Neuronal stem cell (in vitro differentiated cells): Measurements from ENCODE around the gene MECP2.

Experiments
- DNase-seq: peaks from one replicate; pipeline ENCODE4 v3.0.0-alpha.2; 2013; ENCODE audit warnings: low spot score
- H2AFZ ChIP-seq: one replicate; pipeline ENCODE4 v1.6.1; 2013; ENCODE audit warnings: mild to moderate bottlenecking, low read length, inconsistent platforms
- H2AK5ac ChIP-seq: 2 replicates; pipeline ENCODE4 v1.6.1; 2013; ENCODE audit warnings: low read depth, mild to moderate bottlenecking, inconsistent platforms, low read length, moderate library complexity, mixed read lengths
- H2BK120ac ChIP-seq: 2 replicates; pipeline ENCODE4 v1.6.1; 2013; ENCODE audit warnings: low read depth, mild to moderate bottlenecking, inconsistent platforms, low read length, moderate library complexity, mixed read lengths
- H2BK12ac ChIP-seq: one replicate; pipeline ENCODE4 v1.6.1; 2013; ENCODE audit warnings: low read length, inconsistent platforms
- H2BK15ac ChIP-seq: 2 replicates; pipeline ENCODE4 v1.6.1; 2013; ENCODE audit warnings: mild to moderate bottlenecking, low read length, inconsistent platforms, mixed read lengths
- H2BK5ac ChIP-seq: one replicate; pipeline ENCODE4 v1.6.1; 2013; ENCODE audit warnings: inconsistent platforms, mild to moderate bottlenecking, low read length, moderate library complexity
- H3K14ac ChIP-seq: one replicate; pipeline ENCODE4 v1.6.1; 2013; ENCODE audit warnings: low read length, inconsistent platforms
- H3K18ac ChIP-seq: 2 replicates; pipeline ENCODE4 v1.6.1; 2013; ENCODE audit warnings: low read length, inconsistent platforms
- H3K23ac ChIP-seq: 2 replicates; pipeline ENCODE4 v1.6.1; 2013; ENCODE audit warnings: low read depth, mild to moderate bottlenecking, mixed read lengths, low read length, inconsistent platforms; ENCODE audit not compliant: poor library complexity
- H3K27ac ChIP-seq: replicated peaks from 3 replicates; pipeline ENCODE4 v1.5.1; 2013; ENCODE audit warnings: low read length, inconsistent platforms
- H3K27me3 ChIP-seq, 3 experiments: 2 replicates each; pipeline ENCODE4 v1.6.1; 2013; ENCODE audit warnings: low read length in 3 of 3, mild to moderate bottlenecking in 2 of 3, inconsistent platforms in 1 of 3, low read depth in 1 of 3, mixed read lengths in 1 of 3, moderate library complexity in 1 of 3; ENCODE audit not compliant: control insufficient read depth in 3 of 3, insufficient read depth in 3 of 3
- H3K36me3 ChIP-seq, 2 donors: replicated peaks in 1 of 2; 2 replicates each; pipeline ENCODE4 v1.6.1; 2013; ENCODE audit warnings: low read length in 2 of 2; ENCODE audit not compliant: control insufficient read depth in 2 of 2, insufficient read depth in 2 of 2
- H3K4ac ChIP-seq: 2 replicates; pipeline ENCODE4 v1.6.1; 2013; ENCODE audit warnings: inconsistent platforms, mild to moderate bottlenecking, low read length, moderate library complexity
- H3K4me1 ChIP-seq, 2 donors: 1 replicate in 1 of 2; 2 replicates in 1 of 2; pipeline ENCODE4 v1.6.1; 2013; ENCODE audit warnings: low read length in 2 of 2, low read depth in 1 of 2; ENCODE audit not compliant: control insufficient read depth in 2 of 2, insufficient read depth in 1 of 2
- H3K4me2 ChIP-seq: one replicate; pipeline ENCODE4 v1.6.1; 2013; ENCODE audit warnings: mild to moderate bottlenecking, low read length, inconsistent platforms; ENCODE audit not compliant: insufficient read depth, poor library complexity, severe bottlenecking
- H3K4me3 ChIP-seq, 2 donors: 2 replicates each; pipeline ENCODE4 v1.5.1; 2013; ENCODE audit warnings: low read length in 2 of 2, mild to moderate bottlenecking in 2 of 2, inconsistent platforms in 1 of 2, moderate library complexity in 1 of 2
- H3K79me1 ChIP-seq: one replicate; pipeline ENCODE4 v1.6.1; 2013; ENCODE audit warnings: low read depth, mild to moderate bottlenecking, inconsistent platforms, low read length, moderate library complexity
- H3K9ac ChIP-seq: one replicate; pipeline ENCODE4 v1.6.1; 2013; ENCODE audit warnings: mild to moderate bottlenecking, low read depth, low read length, inconsistent platforms; ENCODE audit not compliant: poor library complexity
- H3K9me3 ChIP-seq, 2 donors: replicated peaks in 1 of 2; 2 replicates each; pipeline versions ENCODE3 to v1.6.1; 2013; ENCODE audit warnings: low read length in 2 of 2, mild to moderate bottlenecking in 2 of 2, inconsistent platforms in 1 of 2, low read depth in 1 of 2, mixed read lengths in 1 of 2, moderate library complexity in 1 of 2; ENCODE audit not compliant: control insufficient read depth in 2 of 2, insufficient read depth in 1 of 2
- H4K8ac ChIP-seq: one replicate; pipeline ENCODE4 v1.6.1; 2013; ENCODE audit warnings: low read depth, mild to moderate bottlenecking, inconsistent platforms, low read length, moderate library complexity
- H4K91ac ChIP-seq: one replicate; pipeline ENCODE4 v1.6.1; 2013; ENCODE audit warnings: low read length, low read depth, mild to moderate bottlenecking, inconsistent platforms; ENCODE audit not compliant: poor library complexity
- WGBS, 2 donors: extraction: QIAGEN DNeasy Blood & Tissue Kit; methylation state at CpG; one replicate each; pipeline ENCODE4 v1.1.7; 2013; ENCODE audit warnings: missing lambda C conversion rate in 2 of 2, mixed read lengths in 1 of 2; ENCODE audit not compliant: insufficient read length in 2 of 2, insufficient replicate concordance in 1 of 2; ENCODE audit errors: extremely low coverage in 2 of 2; 5-methylcytosine and 5-hydroxymethylcytosine counted together

Gene MECP2

DNA sequence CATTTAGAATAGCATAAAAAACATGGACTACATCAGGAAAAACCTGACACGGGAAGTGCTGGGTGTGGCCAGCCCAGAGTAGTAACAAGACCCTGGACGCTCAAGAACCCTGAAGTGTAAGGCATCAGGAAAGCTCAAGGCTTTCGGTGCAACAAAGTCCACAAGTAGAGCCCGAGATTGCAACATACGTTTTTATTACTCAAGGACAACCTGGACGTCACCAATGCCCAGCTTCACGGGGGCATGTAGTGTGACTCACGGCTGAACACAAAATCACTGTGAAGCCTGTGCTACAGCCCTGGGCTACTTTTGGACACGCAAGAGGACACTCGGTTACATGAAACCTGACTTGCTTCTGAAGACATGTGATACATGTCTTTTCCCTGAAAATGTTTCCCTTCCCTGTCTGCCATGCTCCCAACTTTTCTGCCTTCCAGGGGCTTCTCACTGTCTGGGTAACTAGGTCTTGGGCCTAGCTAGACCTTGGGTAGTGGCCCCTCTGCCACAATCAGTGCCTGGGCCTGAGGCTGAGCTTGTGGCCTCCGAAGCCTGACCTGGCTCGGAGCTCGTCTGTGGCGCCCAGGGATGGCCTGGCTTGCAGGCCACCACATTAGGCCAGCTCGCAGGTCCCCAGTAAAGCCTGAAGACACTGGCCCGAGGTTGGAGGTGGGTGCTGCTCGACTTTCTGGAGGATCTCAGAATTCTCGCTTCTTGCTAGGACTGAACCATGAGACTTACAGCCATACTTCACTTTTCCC lies 87.0 kb downstream of the MECP2 start:
- H3K9me3 ChIP-seq, result no peaks in the 10 kb centered on the region
- no peak overlapping the region for H2AFZ ChIP-seq
- H3K4ac ChIP-seq, result no peak overlapping the region
- no peak overlapping the region for H3K14ac ChIP-seq
- H2BK15ac ChIP-seq, result no peak overlapping the region
- no peak overlapping the region for H3K4me3 ChIP-seq
- no peak overlapping the region for H3K18ac ChIP-seq
- no peak overlapping the region for H4K91ac ChIP-seq
- H3K27me3 ChIP-seq, result peaks cover 0 to 31% (median 0%) of the 10 kb centered on the region in 3 experiments
- no peak overlapping the region for H4K8ac ChIP-seq
- H2BK12ac ChIP-seq, result no peak overlapping the region
- no peaks in the 10 kb centered on the region for H3K79me1 ChIP-seq
- H3K4me2 ChIP-seq, result no peak overlapping the region
- no peak overlapping the region for H3K27ac ChIP-seq
- H3K36me3 ChIP-seq, result peaks cover 4 to 32% of the 10 kb centered on the region in 2 donors
- WGBS, 2 donors, result no CpG with 5 or more reads among the region's 18 CpGs
- no peak overlapping the region for H3K9ac ChIP-seq
- H3K4me1 ChIP-seq, result no peaks in the 10 kb centered on the region
- H2BK5ac ChIP-seq, result no peak overlapping the region
- no peak overlapping the region for H2AK5ac ChIP-seq
- no peak for DNase-seq
- no peak overlapping the region for H3K23ac ChIP-seq
- H2BK120ac ChIP-seq, result no peak overlapping the region

DNA sequence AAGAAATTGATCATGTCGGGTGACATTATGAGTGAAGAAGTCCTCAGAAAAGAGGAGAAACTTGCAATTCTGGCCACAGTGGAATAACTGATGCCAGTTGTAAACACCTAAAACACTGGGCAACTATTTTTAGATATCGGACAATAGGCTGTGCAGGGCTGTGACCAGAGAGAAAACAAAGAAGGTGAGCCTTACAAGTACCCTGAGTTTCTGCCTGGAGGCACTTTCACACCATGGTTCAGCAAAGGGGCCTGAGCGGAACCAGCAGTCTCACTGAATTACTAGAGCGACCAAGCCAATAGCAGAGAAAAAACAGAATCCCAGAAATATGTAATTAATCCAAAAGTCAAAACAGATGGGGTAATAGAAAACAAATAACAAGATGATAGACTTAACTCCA lies 89.0 kb downstream of the MECP2 start:
- Histone ChIP-seq H2BK5ac (no peak overlapping the region), H4K91ac (no peak overlapping the region), H2BK120ac (no peak overlapping the region), H3K4ac (no peak overlapping the region), H3K18ac (no peak overlapping the region), H2BK15ac (no peak overlapping the region), H2AK5ac (no peak overlapping the region), H3K27ac (no peak overlapping the region), H4K8ac (no peak overlapping the region), H2AFZ (no peak overlapping the region), H3K79me1 (no peaks in the 10 kb centered on the region), H3K23ac (no peak overlapping the region), H3K9me3 (no peaks in the 10 kb centered on the region), H3K9ac (no peak overlapping the region), H2BK12ac (no peak overlapping the region), H3K4me1 (no peaks in the 10 kb centered on the region), H3K4me3 (no peak overlapping the region), H3K14ac (no peak overlapping the region), H3K36me3 (peaks cover 4 to 27% of the 10 kb centered on the region in 2 donors), H3K27me3 (peaks cover 0 to 27% (median 0%) of the 10 kb centered on the region in 3 experiments), H3K4me2 (no peak overlapping the region)
- DNase-seq, result no peak
- no CpG with 5 or more reads among the region's 4 CpGs for WGBS, 2 donors

- H3K9me3 ChIP-seq, result no peaks in the 10 kb centered on the region
- H4K91ac ChIP-seq, result no peak overlapping the region
- no peak overlapping the region for H3K4me2 ChIP-seq
- no peak overlapping the region for H2BK15ac ChIP-seq
- no peak overlapping the region for H2BK5ac ChIP-seq
- no peak overlapping the region for H2BK12ac ChIP-seq
- no peak overlapping the region for H3K27ac ChIP-seq
- no CpG with 5 or more reads among the region's 20 CpGs for WGBS, 2 donors
- H3K18ac ChIP-seq, result no peak overlapping the region
- no peak overlapping the region for H2BK120ac ChIP-seq
- peaks cover 4 to 5% of the 10 kb centered on the region in 2 donors for H3K4me1 ChIP-seq
- H3K14ac ChIP-seq, result no peak overlapping the region
- H4K8ac ChIP-seq, result no peak overlapping the region
- H2AK5ac ChIP-seq, result no peak overlapping the region
- DNase-seq, result no peak
- no peak overlapping the region for H3K9ac ChIP-seq
- no peaks in the 10 kb centered on the region for H3K79me1 ChIP-seq
- H3K23ac ChIP-seq, result no peak overlapping the region
- no peak overlapping the region for H3K4ac ChIP-seq
- peaks cover 2 to 14% of the 10 kb centered on the region in 2 donors for H3K36me3 ChIP-seq
- peaks cover 0 to 30% (median 0%) of the 10 kb centered on the region in 3 experiments for H3K27me3 ChIP-seq
- no peak overlapping the region for H2AFZ ChIP-seq
- no peak overlapping the region for H3K4me3 ChIP-seq
Measured at GRCh38 chrX:154006947-154007346, 90.6 kb downstream of the MECP2 start.

DNA sequence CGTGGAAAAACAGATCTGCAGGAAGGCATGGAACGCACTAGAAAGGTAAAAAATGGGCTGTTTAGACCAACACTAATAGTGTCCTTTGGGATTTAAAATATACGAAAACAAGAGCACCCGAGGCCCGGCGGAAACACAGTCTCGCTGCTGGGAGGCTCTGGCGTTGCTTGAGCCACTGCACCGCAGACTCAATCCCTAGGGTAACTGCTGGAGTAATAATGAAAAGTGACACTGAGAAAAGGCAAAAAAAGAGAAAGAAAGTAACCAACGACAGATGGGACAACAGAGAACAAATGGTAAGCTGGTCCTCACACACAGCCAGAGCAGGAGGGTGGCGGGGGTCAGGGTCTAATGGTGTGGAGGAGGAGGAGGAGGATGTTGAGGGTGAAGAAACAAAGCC lies 93.2 kb downstream of the MECP2 start:
- Histone ChIP-seq H2BK12ac (no peak overlapping the region), H2BK5ac (no peak overlapping the region), H2BK15ac (no peak overlapping the region), H3K4me2 (no peak overlapping the region), H3K36me3 (no peaks in the 10 kb centered on the region), H3K27me3 (peaks cover 0 to 31% (median 0%) of the 10 kb centered on the region in 3 experiments), H3K79me1 (no peaks in the 10 kb centered on the region), H3K4me1 (peaks cover 5 to 9% of the 10 kb centered on the region in 2 donors), H3K14ac (no peak overlapping the region), H3K23ac (no peak overlapping the region), H2AK5ac (no peak overlapping the region), H4K91ac (no peak overlapping the region), H3K9ac (no peak overlapping the region), H3K4ac (no peak overlapping the region), H2BK120ac (no peak overlapping the region), H3K9me3 (no peaks in the 10 kb centered on the region), H3K4me3 (no peak overlapping the region), H3K27ac (no peak overlapping the region), H2AFZ (no peak overlapping the region), H4K8ac (no peak overlapping the region), H3K18ac (no peak overlapping the region)
- no peak for DNase-seq
- no CpG with 5 or more reads among the region's 11 CpGs for WGBS, 2 donors
